ENCODE results near the gene SLC38A3.
"Not testable (repeated sequence)": the region's sequence is repeated elsewhere in the genome, so short reads cannot be mapped to it uniquely, and the experiment has no call there.

SLC38A3 gene

GRCh38 chr3:50210510-50211367 lies 5.7 kb downstream of the SLC38A3 start:
- no peak for DNase-seq (ENCODE audit: low read depth in 2 of 2)

GRCh38 chr3:50211368-50211717 lies 6.3 kb downstream of the SLC38A3 start:
- not testable (repeated sequence) for DNase-seq (ENCODE audit: low read depth in 2 of 2)

GRCh38 chr3:50211930-50212329 lies 6.9 kb downstream of the SLC38A3 start:
- no peak for DNase-seq (ENCODE audit: low read depth in 2 of 2)

GRCh38 chr3:50212502-50212901 lies 7.4 kb downstream of the SLC38A3 start:
- no peak for DNase-seq (ENCODE audit: low read depth in 2 of 2)

GRCh38 chr3:50212971-50213370 lies 7.9 kb downstream of the SLC38A3 start:
- DNase-seq (ENCODE audit: low read depth in 2 of 2): no peak

- DNase-seq (ENCODE audit: low read depth in 2 of 2): no peak
These were observed 8.3 kb downstream of the SLC38A3 start for GRCh38 chr3:50213373-50213772.

GRCh38 chr3:50214824-50215223 lies 9.8 kb downstream of the SLC38A3 start:
- no peak for DNase-seq (ENCODE audit: low read depth in 2 of 2)

- no peak for DNase-seq (ENCODE audit: low read depth in 2 of 2)
These were observed 10.5 kb downstream of the SLC38A3 start for GRCh38 chr3:50215529-50215928.

- DNase-seq (ENCODE audit: low read depth in 2 of 2): no peak
These were observed 12.6 kb downstream of the SLC38A3 start for GRCh38 chr3:50217681-50218080.

- no peak for DNase-seq (ENCODE audit: low read depth in 2 of 2)
These were observed 13.4 kb downstream of the SLC38A3 start for GRCh38 chr3:50218448-50218847.

GRCh38 chr3:50219285-50219684 lies 14.2 kb downstream of the SLC38A3 start:
- DNase-seq (ENCODE audit: low read depth in 2 of 2): no peak

GRCh38 chr3:50220109-50220508 lies 15.0 kb downstream of the SLC38A3 start:
- no peak for DNase-seq (ENCODE audit: low read depth in 2 of 2)

- DNase-seq (ENCODE audit: low read depth in 2 of 2): no peak
These were observed 16.0 kb downstream of the SLC38A3 start for GRCh38 chr3:50221051-50221410.

GRCh38 chr3:50221411-50222168 lies 16.5 kb downstream of the SLC38A3 start:
- no peak for DNase-seq (ENCODE audit: low read depth in 2 of 2)

GRCh38 chr3:50222169-50222528 lies 17.1 kb downstream of the SLC38A3 start:
- DNase-seq (ENCODE audit: low read depth in 2 of 2): no peak

GRCh38 chr3:50224639-50225038 lies 19.6 kb downstream of the SLC38A3 start:
- no peak for DNase-seq (ENCODE audit: low read depth in 2 of 2)

- DNase-seq (ENCODE audit: low read depth in 2 of 2): no peak
These were observed 21.9 kb downstream of the SLC38A3 start for GRCh38 chr3:50226888-50227389.

GRCh38 chr3:50227390-50228183 lies 22.5 kb downstream of the SLC38A3 start:
- DNase-seq (ENCODE audit: low read depth in 2 of 2): peak; percentile 75 to 85

- not testable (repeated sequence) for DNase-seq (ENCODE audit: low read depth in 2 of 2)
These were observed 23.2 kb downstream of the SLC38A3 start for GRCh38 chr3:50228184-50228763.

- DNase-seq (ENCODE audit: low read depth in 2 of 2): no peak
These were observed 24.4 kb downstream of the SLC38A3 start for GRCh38 chr3:50229490-50229889.

- no peak for DNase-seq (ENCODE audit: low read depth in 2 of 2)
These were observed 25.2 kb downstream of the SLC38A3 start for GRCh38 chr3:50230104-50230793.
